Thyroid gland (tissue), 4 donors: Measurements from ENCODE around the gene GLI3.

Source experiments
- POLR2A ChIP-seq, 2 donors: fragments of 450-650 bp; IDR thresholded peaks; one replicate each; pipeline ENCODE4 v1.6.1; 2017; ENCODE audit warnings: antibody characterized with exemption in 2 of 2, mild to moderate bottlenecking in 2 of 2, moderate library complexity in 1 of 2
- TF ChIP-seq, protein P1 (sequence below), 6 experiments: fragments of 200-600 bp in 3 of 6; fragments of 450-650 bp in 3 of 6; sonication (generic) in 3 of 6; IDR thresholded peaks; one replicate each; pipeline ENCODE4 v1.5.1; 2016 to 2019; ENCODE audit warnings: antibody characterized with exemption in 6 of 6, mild to moderate bottlenecking in 2 of 6, inconsistent platforms in 1 of 6, moderate library complexity in 1 of 6

DNA sequence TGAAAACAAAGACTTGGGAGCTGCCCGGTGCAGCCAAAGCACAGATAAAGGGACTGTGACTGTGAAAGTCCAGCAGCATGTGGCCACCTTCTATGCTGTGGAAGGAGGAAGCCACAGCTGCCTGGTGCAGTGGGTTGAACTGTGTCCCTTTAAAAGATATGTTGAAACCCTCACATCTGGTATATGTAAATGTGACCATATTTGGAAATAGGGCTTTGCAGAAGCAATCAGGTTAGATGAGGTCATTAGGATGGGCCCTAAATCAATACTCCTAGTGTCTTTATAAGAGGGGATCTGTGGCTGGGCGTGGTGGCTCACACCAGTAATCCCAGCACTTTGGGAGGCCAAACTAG lies 136.9 kb downstream of the GLI3 start:
- TF ChIP-seq, protein P1, sequence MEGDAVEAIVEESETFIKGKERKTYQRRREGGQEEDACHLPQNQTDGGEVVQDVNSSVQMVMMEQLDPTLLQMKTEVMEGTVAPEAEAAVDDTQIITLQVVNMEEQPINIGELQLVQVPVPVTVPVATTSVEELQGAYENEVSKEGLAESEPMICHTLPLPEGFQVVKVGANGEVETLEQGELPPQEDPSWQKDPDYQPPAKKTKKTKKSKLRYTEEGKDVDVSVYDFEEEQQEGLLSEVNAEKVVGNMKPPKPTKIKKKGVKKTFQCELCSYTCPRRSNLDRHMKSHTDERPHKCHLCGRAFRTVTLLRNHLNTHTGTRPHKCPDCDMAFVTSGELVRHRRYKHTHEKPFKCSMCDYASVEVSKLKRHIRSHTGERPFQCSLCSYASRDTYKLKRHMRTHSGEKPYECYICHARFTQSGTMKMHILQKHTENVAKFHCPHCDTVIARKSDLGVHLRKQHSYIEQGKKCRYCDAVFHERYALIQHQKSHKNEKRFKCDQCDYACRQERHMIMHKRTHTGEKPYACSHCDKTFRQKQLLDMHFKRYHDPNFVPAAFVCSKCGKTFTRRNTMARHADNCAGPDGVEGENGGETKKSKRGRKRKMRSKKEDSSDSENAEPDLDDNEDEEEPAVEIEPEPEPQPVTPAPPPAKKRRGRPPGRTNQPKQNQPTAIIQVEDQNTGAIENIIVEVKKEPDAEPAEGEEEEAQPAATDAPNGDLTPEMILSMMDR (IDR thresholded peaks at IDR 0.05): no peak
- TF ChIP-seq POLR2A (IDR thresholded peaks at IDR 0.05): no peak
